Aorta (tissue), 5 donors: ENCODE measurements around the gene PAQR9. TPM values are rescaled to one million over a fixed set of nuclear protein-coding genes. Genes with fewer than 3 reads are reported as not detected.

ENCODE experiments used
- ATAC-seq: fragments of 200-7000 bp; cut with Tn5 transposase; one replicate; pipeline ENCODE4 v1.9.1; 2022; ENCODE audit warnings: moderate library complexity; ENCODE audit not compliant: low FRiP score
- DNase-seq, 2 donors: peaks; one replicate each; pipeline ENCODE4 v3.0.0-alpha.2; 2020
- H3K27ac ChIP-seq, 2 donors: one replicate each; pipeline ENCODE4 v1.5.1; 2013; ENCODE audit warnings: low read length in 2 of 2, mild to moderate bottlenecking in 2 of 2, moderate library complexity in 2 of 2, control low read depth in 1 of 2, inconsistent platforms in 1 of 2, low read depth in 1 of 2
- H3K27me3 ChIP-seq, 2 donors: one replicate each; pipeline ENCODE4 v1.6.1; 2013; ENCODE audit warnings: control low read depth in 1 of 2, low read length in 1 of 2, mild to moderate bottlenecking in 1 of 2, moderate library complexity in 1 of 2; ENCODE audit not compliant: insufficient read depth in 2 of 2, control insufficient read depth in 1 of 2
- H3K36me3 ChIP-seq, 2 donors: one replicate each; pipeline ENCODE4 v1.6.1; 2013; ENCODE audit warnings: control low read depth in 1 of 2, low read length in 1 of 2, mild to moderate bottlenecking in 1 of 2; ENCODE audit not compliant: insufficient read depth in 2 of 2, control insufficient read depth in 1 of 2
- H3K4me1 ChIP-seq, 2 donors: one replicate each; pipeline ENCODE4 v1.6.1; 2013; ENCODE audit warnings: low read length in 2 of 2, control low read depth in 1 of 2, mild to moderate bottlenecking in 1 of 2, moderate library complexity in 1 of 2; ENCODE audit not compliant: insufficient read depth in 2 of 2, control insufficient read depth in 1 of 2
- H3K4me3 ChIP-seq, 2 donors: one replicate each; pipeline ENCODE4 v1.5.1; 2013; ENCODE audit warnings: low read length in 2 of 2, control low read depth in 1 of 2, mild to moderate bottlenecking in 1 of 2
- H3K9me3 ChIP-seq: one replicate; pipeline ENCODE4 v1.6.1; 2013; ENCODE audit warnings: mild to moderate bottlenecking, low read length; ENCODE audit not compliant: control insufficient read depth
- WGBS, 2 donors: extraction: QIAGEN DNeasy Blood & Tissue Kit; methylation state at CpG; one replicate each; pipeline ENCODE4 v1.1.7; 2013; 5-methylcytosine and 5-hydroxymethylcytosine counted together
- intact Hi-C, 2 donors: fragments of 100-400 bp; cut with DNase I; formaldehyde crosslinking; loops; one replicate each; pipeline versions ENCODE4 v1.14.2 to v1.15.0; 2022
- polyA plus RNA-seq, 2 donors: library from polyadenylated mRNA; stranded (reverse); fragments of 200-250 nt; gene quantifications; one replicate each; pipeline ENCODE4 v1.2.3, GENCODE V29; 2013
- total RNA-seq, 2 donors: library from RNA; stranded (reverse); fragmentation: NEBNext Ultra II Directional; extraction: Animal tissue kit (Norgen Biotek cat#: 25700); gene quantifications; one replicate each; pipeline ENCODE4 v1.2.1, GENCODE V29; 2021
- donor health status: healthy with polysubstance abuse.
- donor health status: Bipolar disorder and iron deficiency.
- donor health status: DM: no; HTN: no; CAD: no.
- donor health status: DM: no; HTN: no; CAD: no.
- donor health status: DM: yes; HTN: yes; CAD: no.

The PAQR9 gene
- total and polyA plus RNA-seq, 4 donors, result not detected

GRCh38 chr3:142926368-142926944, 37.0 kb downstream of the PAQR9 start:
- intact Hi-C loops, result no loop called here
- 88 to 96% methylated on average over 3 of the region's 3 CpGs for WGBS, 2 donors
- Histone ChIP-seq H3K27me3 (no peaks in the 10 kb centered on the region), H3K4me1 (no peaks in the 10 kb centered on the region), H3K36me3 (no peaks in the 10 kb centered on the region), H3K9me3 (no peaks in the 10 kb centered on the region), H3K27ac (no peak overlapping the region), H3K4me3 (no peak overlapping the region)
- ATAC-seq (no peak), DNase-seq (no peak)

GRCh38 chr3:142925140-142925539, 38.3 kb downstream of the PAQR9 start:
- Histone ChIP-seq H3K4me3 (no peak overlapping the region), H3K27ac (no peak overlapping the region), H3K4me1 (no peaks in the 10 kb centered on the region), H3K9me3 (no peaks in the 10 kb centered on the region), H3K36me3 (no peaks in the 10 kb centered on the region), H3K27me3 (no peaks in the 10 kb centered on the region)
- intact Hi-C loops, result no loop called here
- no peak for ATAC-seq
- DNase-seq, result no peak

- Histone ChIP-seq H3K27ac (no peak overlapping the region), H3K4me1 (no peaks in the 10 kb centered on the region), H3K4me3 (no peak overlapping the region), H3K36me3 (no peaks in the 10 kb centered on the region), H3K9me3 (no peaks in the 10 kb centered on the region), H3K27me3 (no peaks in the 10 kb centered on the region)
- no peak for ATAC-seq
- DNase-seq, result no peak
- intact Hi-C loops, result no loop called here
These were observed 39.8 kb downstream of the PAQR9 start for GRCh38 chr3:142923694-142924093.

GRCh38 chr3:142916605-142917004, 46.9 kb downstream of the PAQR9 start:
- Histone ChIP-seq H3K4me3 (no peak overlapping the region), H3K4me1 (peaks cover 0 to 4% of the 10 kb centered on the region in 2 donors), H3K9me3 (no peaks in the 10 kb centered on the region), H3K27me3 (no peaks in the 10 kb centered on the region), H3K36me3 (no peaks in the 10 kb centered on the region), H3K27ac (no peak overlapping the region)
- 64 to 73% methylated on average over 2 of the region's 2 CpGs for WGBS, 2 donors
- no peak for ATAC-seq
- no peak for DNase-seq
- intact Hi-C loops, result no loop called here

- ATAC-seq (no peak), DNase-seq (no peak)
- Histone ChIP-seq H3K36me3 (no peaks in the 10 kb centered on the region), H3K27ac (no peak overlapping the region), H3K27me3 (no peaks in the 10 kb centered on the region), H3K4me1 (peaks cover 0 to 9% of the 10 kb centered on the region in 2 donors), H3K9me3 (no peaks in the 10 kb centered on the region), H3K4me3 (no peak overlapping the region)
- WGBS, 2 donors, result 97 to 98% methylated on average over 3 of the region's 3 CpGs
- intact Hi-C loops, result no loop called here
These were observed 47.8 kb downstream of the PAQR9 start for GRCh38 chr3:142915636-142916035.

GRCh38 chr3:142914286-142914811, 49.1 kb downstream of the PAQR9 start:
- H3K4me1 ChIP-seq, result peaks cover 0 to 10% of the 10 kb centered on the region in 2 donors
- WGBS, 2 donors, result 59 to 65% methylated on average over 3 of the region's 3 CpGs
- DNase-seq, result no peak

GRCh38 chr3:142913432-142913831, 50.0 kb downstream of the PAQR9 start:
- Histone ChIP-seq H3K27me3 (no peaks in the 10 kb centered on the region), H3K36me3 (no peaks in the 10 kb centered on the region), H3K4me1 (peaks cover 0 to 10% of the 10 kb centered on the region in 2 donors), H3K4me3 (no peak overlapping the region), H3K27ac (peak overlapping the region; percentile 44 to 59), H3K9me3 (no peaks in the 10 kb centered on the region)
- no peak for ATAC-seq
- no peak for DNase-seq
- intact Hi-C loops, result no loop called here
- 8 to 12% methylated on average over 1 of the region's 1 CpG for WGBS, 2 donors

More at GRCh38 chr3:142914286-142914811, 49.1 kb downstream of the PAQR9 start:
- no peak overlapping the region for H3K27ac ChIP-seq
- no peaks in the 10 kb centered on the region for H3K36me3 ChIP-seq
- no peaks in the 10 kb centered on the region for H3K27me3 ChIP-seq
- ATAC-seq, result no peak
- no peaks in the 10 kb centered on the region for H3K9me3 ChIP-seq
- intact Hi-C loops, result no loop called here
- no peak overlapping the region for H3K4me3 ChIP-seq

GRCh38 chr3:142912402-142913172, 50.9 kb downstream of the PAQR9 start:
- Histone ChIP-seq H3K27ac (no peak overlapping the region), H3K36me3 (no peaks in the 10 kb centered on the region), H3K4me3 (no peak overlapping the region), H3K9me3 (no peaks in the 10 kb centered on the region), H3K27me3 (no peaks in the 10 kb centered on the region), H3K4me1 (peaks cover 0 to 10% of the 10 kb centered on the region in 2 donors)
- DNase-seq, result no peak
- ATAC-seq, result peak; percentile 58
- 4 to 5% methylated on average over 6 of the region's 6 CpGs for WGBS, 2 donors
- intact Hi-C loops, result no loop called here
